MM.1S (cell line): Measurements from ENCODE around the gene RREB1.

Experiments used
- EZH2 ChIP-seq: fragments of 300-600 bp; sonication (generic); optimal IDR thresholded peaks from 2 replicates; pipeline ENCODE3; 2017; ENCODE audit warnings: low read depth, mild to moderate bottlenecking, antibody characterized with exemption, low read length, mixed read lengths
- EZH2phosphoT487 ChIP-seq: fragments of 300-600 bp; sonication (generic); IDR thresholded peaks from 2 replicates; pipeline ENCODE4 v1.6.1; 2018; ENCODE audit warnings: antibody characterized with exemption, low read length
- TF ChIP-seq, protein P1 (sequence below): fragments of 300-600 bp; sonication (generic); IDR thresholded peaks from 2 replicates; pipeline ENCODE4 v1.5.1; 2016; ENCODE audit warnings: antibody characterized with exemption, low read length, mixed read lengths

GRCh38 chr6:7152462-7152861 is 44.7 kb downstream of the RREB1 start:
- TF ChIP-seq, protein P1, sequence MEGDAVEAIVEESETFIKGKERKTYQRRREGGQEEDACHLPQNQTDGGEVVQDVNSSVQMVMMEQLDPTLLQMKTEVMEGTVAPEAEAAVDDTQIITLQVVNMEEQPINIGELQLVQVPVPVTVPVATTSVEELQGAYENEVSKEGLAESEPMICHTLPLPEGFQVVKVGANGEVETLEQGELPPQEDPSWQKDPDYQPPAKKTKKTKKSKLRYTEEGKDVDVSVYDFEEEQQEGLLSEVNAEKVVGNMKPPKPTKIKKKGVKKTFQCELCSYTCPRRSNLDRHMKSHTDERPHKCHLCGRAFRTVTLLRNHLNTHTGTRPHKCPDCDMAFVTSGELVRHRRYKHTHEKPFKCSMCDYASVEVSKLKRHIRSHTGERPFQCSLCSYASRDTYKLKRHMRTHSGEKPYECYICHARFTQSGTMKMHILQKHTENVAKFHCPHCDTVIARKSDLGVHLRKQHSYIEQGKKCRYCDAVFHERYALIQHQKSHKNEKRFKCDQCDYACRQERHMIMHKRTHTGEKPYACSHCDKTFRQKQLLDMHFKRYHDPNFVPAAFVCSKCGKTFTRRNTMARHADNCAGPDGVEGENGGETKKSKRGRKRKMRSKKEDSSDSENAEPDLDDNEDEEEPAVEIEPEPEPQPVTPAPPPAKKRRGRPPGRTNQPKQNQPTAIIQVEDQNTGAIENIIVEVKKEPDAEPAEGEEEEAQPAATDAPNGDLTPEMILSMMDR, result no peak
- TF ChIP-seq EZH2, result no peak
- TF ChIP-seq EZH2phosphoT487, result no peak
